Measurements from ENCODE around the gene DGCR2.
"Not testable (repeated sequence)": the region's sequence is repeated elsewhere in the genome, so short reads cannot be mapped to it uniquely, and the experiment has no call there.

DNA sequence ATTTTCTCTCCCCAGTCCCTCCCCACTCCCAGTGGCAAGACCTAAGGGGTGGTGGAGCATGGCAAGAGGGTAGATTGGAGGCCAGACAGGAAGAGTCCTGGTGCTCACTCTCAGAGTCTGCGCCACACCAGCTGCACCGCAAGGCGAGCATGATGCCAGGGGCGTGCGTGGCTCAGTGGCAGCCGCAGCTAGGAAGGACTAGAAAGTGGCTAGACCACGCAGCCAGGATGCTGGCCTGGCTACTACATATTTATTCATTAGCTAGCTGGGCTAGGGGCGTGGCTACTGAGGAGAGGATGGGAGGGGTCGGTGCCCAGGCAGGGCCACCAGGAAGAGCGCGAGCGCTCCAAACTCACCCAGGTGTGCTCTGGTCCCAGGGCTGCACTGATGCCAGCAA is 87.5 kb downstream of the DGCR2 start:
- TF ChIP-seq, protein P1, sequence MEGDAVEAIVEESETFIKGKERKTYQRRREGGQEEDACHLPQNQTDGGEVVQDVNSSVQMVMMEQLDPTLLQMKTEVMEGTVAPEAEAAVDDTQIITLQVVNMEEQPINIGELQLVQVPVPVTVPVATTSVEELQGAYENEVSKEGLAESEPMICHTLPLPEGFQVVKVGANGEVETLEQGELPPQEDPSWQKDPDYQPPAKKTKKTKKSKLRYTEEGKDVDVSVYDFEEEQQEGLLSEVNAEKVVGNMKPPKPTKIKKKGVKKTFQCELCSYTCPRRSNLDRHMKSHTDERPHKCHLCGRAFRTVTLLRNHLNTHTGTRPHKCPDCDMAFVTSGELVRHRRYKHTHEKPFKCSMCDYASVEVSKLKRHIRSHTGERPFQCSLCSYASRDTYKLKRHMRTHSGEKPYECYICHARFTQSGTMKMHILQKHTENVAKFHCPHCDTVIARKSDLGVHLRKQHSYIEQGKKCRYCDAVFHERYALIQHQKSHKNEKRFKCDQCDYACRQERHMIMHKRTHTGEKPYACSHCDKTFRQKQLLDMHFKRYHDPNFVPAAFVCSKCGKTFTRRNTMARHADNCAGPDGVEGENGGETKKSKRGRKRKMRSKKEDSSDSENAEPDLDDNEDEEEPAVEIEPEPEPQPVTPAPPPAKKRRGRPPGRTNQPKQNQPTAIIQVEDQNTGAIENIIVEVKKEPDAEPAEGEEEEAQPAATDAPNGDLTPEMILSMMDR (IDR thresholded peaks at IDR 0.05; ENCODE audit: poor library complexity, severe bottlenecking), result not testable (repeated sequence)
- TF ChIP-seq EZH2 (IDR thresholded peaks at IDR 0.05; ENCODE audit: borderline replicate concordance, insufficient read depth, low read length, poor library complexity, severe bottlenecking), result not testable (repeated sequence)
